ENCODE measurements around the gene SF3A2. TPM values are rescaled to one million over a fixed set of nuclear protein-coding genes. Genes with fewer than 3 reads are reported as not detected.
A peak's percentile ranks its signal among the peaks of the same experiment; 100 is the strongest.

SF3A2 gene
- total RNA-seq, 1 donor from 2014 or later: 129 TPM

GRCh38 chr19:2221250-2221831 lies 15.3 kb upstream of the SF3A2 start:
- TF ChIP-seq CTCF (conservative IDR thresholded peaks at IDR 0.05): no peak
- H3K36me3 Mint-ChIP-seq: peaks cover 5% of the 10 kb centered on the region
- H3K9me3 Mint-ChIP-seq: no peaks in the 10 kb centered on the region
- no peak overlapping the region for H3K27ac Mint-ChIP-seq
- no peaks in the 10 kb centered on the region for H3K4me1 Mint-ChIP-seq (ENCODE audit: unreplicated experiment)
- no peak for DNase-seq (ENCODE audit: extremely low spot score, unreplicated experiment)
- H3K27me3 Mint-ChIP-seq: no peaks in the 10 kb centered on the region
- no peak overlapping the region for H3K4me3 Mint-ChIP-seq

- Mint-ChIP-seq H3K27ac (no peak overlapping the region), H3K9me3 (no peaks in the 10 kb centered on the region), H3K27me3 (no peaks in the 10 kb centered on the region), H3K36me3 (peaks cover 4% of the 10 kb centered on the region), H3K4me3 (no peak overlapping the region), H3K4me1 (ENCODE audit: unreplicated experiment) (no peaks in the 10 kb centered on the region)
- TF ChIP-seq CTCF (conservative IDR thresholded peaks at IDR 0.05): peak; percentile 36
- no peak for DNase-seq (ENCODE audit: extremely low spot score, unreplicated experiment)
Observed at GRCh38 chr19:2221918-2222317, 14.7 kb upstream of the SF3A2 start.

- Mint-ChIP-seq H3K36me3 (no peaks in the 10 kb centered on the region), H3K27ac (no peak overlapping the region), H3K4me1 (ENCODE audit: unreplicated experiment) (no peaks in the 10 kb centered on the region), H3K4me3 (no peak overlapping the region), H3K27me3 (no peaks in the 10 kb centered on the region), H3K9me3 (no peaks in the 10 kb centered on the region)
- no peak for DNase-seq (ENCODE audit: extremely low spot score, unreplicated experiment)
- TF ChIP-seq CTCF (conservative IDR thresholded peaks at IDR 0.05): no peak
Observed at GRCh38 chr19:2223391-2223790, 13.2 kb upstream of the SF3A2 start.

DNA sequence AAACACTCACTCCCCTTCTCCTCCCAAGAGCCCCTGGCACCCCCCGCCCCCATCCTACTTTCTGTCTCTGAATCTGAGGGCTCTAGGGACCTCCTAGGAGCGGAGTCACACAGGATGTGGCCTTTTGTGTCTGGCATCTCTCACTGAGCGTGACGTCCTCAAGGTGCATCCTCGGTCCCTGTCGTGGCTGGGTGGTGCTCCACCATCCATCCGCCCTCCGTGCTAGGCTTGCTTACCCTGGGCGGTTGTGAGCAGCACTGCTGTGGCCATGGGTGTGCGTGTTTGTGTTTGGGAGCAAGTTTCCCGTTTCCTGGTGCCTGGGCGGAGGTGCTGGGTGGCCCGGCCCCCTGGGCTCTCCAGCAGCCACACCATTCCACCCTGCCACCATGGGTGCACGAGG lies 12.7 kb upstream of the SF3A2 start:
- H3K4me3 Mint-ChIP-seq: no peak overlapping the region
- peak overlapping the region; percentile 58 for H3K27ac Mint-ChIP-seq
- no peaks in the 10 kb centered on the region for H3K36me3 Mint-ChIP-seq

GRCh38 chr19:2224754-2225349 lies 11.8 kb upstream of the SF3A2 start:
- no peak overlapping the region for H3K4me3 Mint-ChIP-seq
- peak overlapping the region; percentile 58 for H3K27ac Mint-ChIP-seq
- no peak for DNase-seq (ENCODE audit: extremely low spot score, unreplicated experiment)
- H3K27me3 Mint-ChIP-seq: no peaks in the 10 kb centered on the region
- no peaks in the 10 kb centered on the region for H3K4me1 Mint-ChIP-seq (ENCODE audit: unreplicated experiment)
- H3K9me3 Mint-ChIP-seq: no peaks in the 10 kb centered on the region
- H3K36me3 Mint-ChIP-seq: no peaks in the 10 kb centered on the region
- TF ChIP-seq CTCF (conservative IDR thresholded peaks at IDR 0.05): no peak

More for the DNA sequence above, 12.7 kb upstream of the SF3A2 start:
- Mint-ChIP-seq H3K9me3 (no peaks in the 10 kb centered on the region), H3K4me1 (ENCODE audit: unreplicated experiment) (no peaks in the 10 kb centered on the region), H3K27me3 (no peaks in the 10 kb centered on the region)
- no peak for TF ChIP-seq CTCF (conservative IDR thresholded peaks at IDR 0.05)
- no peak for DNase-seq (ENCODE audit: extremely low spot score, unreplicated experiment)

Data from type B pancreatic cell (in vitro differentiated cells).